HG02642 (cell line): ENCODE data around the gene IKBKE.
"Not testable (repeated sequence)": the region's sequence is repeated elsewhere in the genome, so short reads cannot be mapped to it uniquely, and the experiment has no call there.

Experiments used
- ATAC-seq: cut with Tn5 transposase; IDR thresholded peaks from one replicate; pipeline ENCODE4 v1.9.1; 2021; ENCODE audit warnings: mild to moderate bottlenecking; ENCODE audit not compliant: unreplicated experiment, poor library complexity

IKBKE gene

DNA sequence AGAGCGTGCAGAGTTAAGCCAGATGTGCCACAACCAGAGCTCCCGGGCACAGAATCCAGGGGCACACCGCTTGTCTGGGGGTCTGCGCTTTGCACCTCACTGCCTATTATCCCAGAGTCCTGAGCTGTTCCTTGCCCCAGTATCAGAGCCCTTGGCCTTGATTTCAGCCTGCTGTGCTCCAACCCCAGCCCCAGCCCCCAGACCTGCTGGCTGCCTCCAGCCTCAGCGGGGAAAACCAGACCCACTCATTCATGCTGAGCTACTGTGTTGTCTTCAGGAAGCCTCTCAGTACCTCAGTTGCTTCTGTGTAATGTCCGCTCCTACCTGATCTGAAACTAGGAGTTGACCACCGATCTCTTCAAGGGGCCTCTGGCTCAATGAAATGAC is 1.1 kb downstream of the IKBKE start:
- peak; percentile 29 for ATAC-seq

- no peak for ATAC-seq
Observed at GRCh38 chr1:206472024-206472423, 1.7 kb downstream of the IKBKE start.

- ATAC-seq, result no peak
Observed at GRCh38 chr1:206472454-206472853, 2.2 kb downstream of the IKBKE start.

- no peak for ATAC-seq
Observed at GRCh38 chr1:206472886-206473285, 2.6 kb downstream of the IKBKE start.

DNA sequence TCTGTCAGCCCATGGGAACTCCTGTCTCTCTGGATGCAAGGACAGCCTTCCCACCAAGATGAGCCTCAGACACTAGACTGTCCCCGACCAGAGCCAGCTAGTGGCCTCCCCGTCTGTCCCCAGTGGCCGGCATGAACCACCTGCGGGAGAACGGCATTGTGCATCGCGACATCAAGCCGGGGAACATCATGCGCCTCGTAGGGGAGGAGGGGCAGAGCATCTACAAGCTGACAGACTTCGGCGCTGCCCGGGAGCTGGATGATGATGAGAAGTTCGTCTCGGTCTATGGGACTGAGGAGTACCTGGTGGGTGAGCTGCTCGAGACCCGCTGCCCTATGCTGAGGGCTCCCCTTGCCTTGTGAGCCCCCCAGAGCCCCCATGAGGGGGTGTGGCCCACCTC is 5.8 kb downstream of the IKBKE start:
- ATAC-seq, result no peak

GRCh38 chr1:206476591-206476990 is 6.3 kb downstream of the IKBKE start:
- no peak for ATAC-seq

GRCh38 chr1:206477110-206477509 is 6.8 kb downstream of the IKBKE start:
- no peak for ATAC-seq

- ATAC-seq, result no peak
Observed at GRCh38 chr1:206477581-206478380, 7.5 kb downstream of the IKBKE start.

DNA sequence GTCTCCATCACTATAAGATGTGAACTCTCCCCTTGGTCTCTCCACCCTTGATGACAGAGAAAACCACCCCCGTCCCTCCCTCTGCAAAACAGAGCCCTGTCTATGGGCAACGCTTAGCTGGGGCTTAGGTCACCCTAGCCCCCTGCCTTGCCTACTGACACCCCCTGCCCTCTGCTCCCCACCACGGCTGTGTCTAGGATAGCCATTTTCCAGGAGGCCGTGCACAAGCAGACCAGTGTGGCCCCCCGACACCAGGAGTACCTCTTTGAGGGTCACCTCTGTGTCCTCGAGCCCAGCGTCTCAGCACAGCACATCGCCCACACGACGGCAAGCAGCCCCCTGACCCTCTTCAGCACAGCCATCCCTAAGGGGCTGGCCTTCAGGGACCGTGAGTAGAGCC is 8.5 kb downstream of the IKBKE start:
- ATAC-seq, result no peak

DNA sequence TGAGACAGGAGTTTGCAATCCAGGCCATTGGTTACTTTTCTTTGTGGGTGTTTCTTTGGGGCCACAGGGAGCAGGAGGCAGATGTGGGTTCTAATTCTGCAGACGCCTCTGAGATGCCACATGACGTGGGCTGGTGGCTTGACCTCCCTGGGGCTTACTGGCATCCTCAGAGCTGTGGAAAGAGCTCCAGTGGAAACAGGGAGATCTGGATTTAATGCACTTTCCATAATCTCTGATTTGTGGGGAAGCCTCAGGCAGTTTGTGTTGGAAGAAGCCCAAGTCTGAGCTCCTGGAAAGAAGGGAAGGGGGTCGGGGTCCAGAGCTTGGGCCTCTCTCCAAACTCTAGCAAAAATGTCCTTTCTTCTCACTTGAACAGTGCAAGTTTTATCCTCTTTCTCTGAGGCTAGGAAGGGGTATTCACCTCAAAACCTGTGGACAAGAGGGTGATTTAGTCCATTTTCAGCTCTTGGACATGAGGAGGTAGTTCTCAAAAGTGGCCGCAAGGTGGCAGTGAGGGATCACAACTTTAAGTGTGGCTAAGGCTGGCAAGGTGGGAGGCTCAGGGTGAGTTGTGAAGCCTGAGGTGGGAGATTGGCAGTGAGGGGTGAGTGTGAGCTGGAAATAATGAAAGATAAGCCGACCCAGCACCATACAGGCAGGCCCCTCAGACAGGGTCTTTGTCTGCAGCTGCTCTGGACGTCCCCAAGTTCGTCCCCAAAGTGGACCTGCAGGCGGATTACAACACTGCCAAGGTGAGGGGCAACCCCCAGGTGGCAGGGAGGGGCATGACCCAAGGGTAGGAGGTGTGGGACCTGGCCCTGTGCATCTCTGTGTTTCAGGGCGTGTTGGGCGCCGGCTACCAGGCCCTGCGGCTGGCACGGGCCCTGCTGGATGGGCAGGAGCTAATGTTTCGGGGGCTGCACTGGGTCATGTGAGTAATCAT is 9.2 kb downstream of the IKBKE start:
- no peak for ATAC-seq

- no peak for ATAC-seq
Observed at GRCh38 chr1:206480211-206480610, 9.9 kb downstream of the IKBKE start.

DNA sequence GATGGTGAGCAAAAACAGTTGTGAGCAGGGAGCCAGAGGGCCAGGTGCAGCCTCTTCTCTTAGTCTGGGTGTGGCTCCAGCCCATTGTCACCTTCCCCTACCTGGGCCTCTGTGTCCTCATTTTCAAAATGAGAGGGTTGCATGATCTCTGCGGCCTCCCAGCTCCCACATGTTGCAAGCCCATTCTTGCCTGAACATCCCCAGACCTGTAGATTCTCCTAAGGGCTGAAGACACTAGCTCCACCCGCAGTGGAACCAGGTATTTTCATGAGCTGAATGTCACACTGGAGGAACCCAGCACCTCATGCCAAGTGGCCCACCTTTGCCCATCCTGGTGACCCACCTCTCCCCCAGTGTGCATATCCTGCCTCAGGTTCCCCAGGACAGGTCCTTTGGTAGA is 12.3 kb downstream of the IKBKE start:
- ATAC-seq, result no peak

GRCh38 chr1:206483864-206484263 is 13.6 kb downstream of the IKBKE start:
- ATAC-seq, result not testable (repeated sequence)

DNA sequence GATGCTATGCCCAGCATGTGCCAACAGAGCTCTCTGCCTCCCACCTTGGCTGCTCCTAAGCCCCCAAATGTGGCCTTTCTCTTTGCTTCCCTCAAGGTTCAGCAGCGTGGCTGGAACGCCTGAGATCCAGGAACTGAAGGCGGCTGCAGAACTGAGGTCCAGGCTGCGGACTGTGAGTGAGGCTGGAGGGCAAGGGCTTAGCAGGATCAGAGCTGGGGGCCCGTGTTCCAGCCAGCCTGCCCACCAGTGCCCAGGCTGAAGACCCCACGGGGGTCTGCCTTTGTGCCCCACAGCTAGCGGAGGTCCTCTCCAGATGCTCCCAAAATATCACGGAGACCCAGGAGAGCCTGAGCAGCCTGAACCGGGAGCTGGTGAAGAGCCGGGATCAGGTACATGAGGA is 14.6 kb downstream of the IKBKE start:
- ATAC-seq, result no peak

- ATAC-seq, result no peak
Observed at GRCh38 chr1:206486995-206487788, 16.9 kb downstream of the IKBKE start.

GRCh38 chr1:206487970-206488369 is 17.7 kb downstream of the IKBKE start:
- ATAC-seq, result no peak

DNA sequence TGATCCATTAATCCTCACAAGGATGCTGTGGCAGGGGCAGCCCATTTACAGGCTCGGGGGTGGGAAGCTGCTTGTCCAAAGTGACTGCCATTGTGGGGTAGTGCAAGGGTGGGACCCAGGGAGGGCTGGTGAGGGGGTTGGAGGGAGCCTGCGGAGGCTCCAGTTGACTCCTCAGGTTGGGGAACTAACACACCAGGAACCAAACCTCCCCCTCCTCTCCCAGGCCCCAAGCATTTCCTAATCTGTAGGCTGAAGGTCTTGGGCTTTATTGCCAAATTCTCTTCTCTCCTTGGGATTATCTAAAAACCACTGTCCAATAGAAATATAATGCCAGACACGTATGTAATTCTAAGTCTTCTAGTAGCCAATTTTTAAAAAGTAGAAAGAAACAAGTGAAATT is 18.2 kb downstream of the IKBKE start:
- no peak for ATAC-seq

- ATAC-seq, result peak; percentile 64
Observed at GRCh38 chr1:206489980-206490770, 19.9 kb downstream of the IKBKE start.

- no peak for ATAC-seq
Observed at GRCh38 chr1:206490771-206491405, 20.6 kb downstream of the IKBKE start.
